HG03354 (cell line): ENCODE measurements around the gene CHST1.

Experiments used
- ATAC-seq: cut with Tn5 transposase; IDR thresholded peaks from one replicate; pipeline ENCODE4 v1.9.1; 2021; ENCODE audit warnings: mild to moderate bottlenecking; ENCODE audit not compliant: unreplicated experiment, poor library complexity, severe bottlenecking

The CHST1 gene

GRCh38 chr11:45610627-45611026 is 54.8 kb downstream of the CHST1 start:
- no peak for ATAC-seq

GRCh38 chr11:45609902-45610301 is 55.5 kb downstream of the CHST1 start:
- ATAC-seq = no peak

GRCh38 chr11:45609337-45609736 is 56.1 kb downstream of the CHST1 start:
- ATAC-seq = no peak

- ATAC-seq = no peak
Measured at GRCh38 chr11:45607995-45608394, 57.4 kb downstream of the CHST1 start.

- ATAC-seq = no peak
Measured at GRCh38 chr11:45606514-45607281, 58.7 kb downstream of the CHST1 start.

- ATAC-seq = no peak
Measured at GRCh38 chr11:45605051-45605450, 60.4 kb downstream of the CHST1 start.

GRCh38 chr11:45603946-45604682 is 61.3 kb downstream of the CHST1 start:
- ATAC-seq = no peak

GRCh38 chr11:45599161-45599943 is 66.1 kb downstream of the CHST1 start:
- no peak for ATAC-seq
